ENCODE results near the gene ZFP42. TPM values are rescaled to one million over a fixed set of nuclear protein-coding genes. Genes with fewer than 3 reads are reported as not detected.

The ZFP42 gene
- total RNA-seq, 4 donors from 2014 or later = not detected

GRCh38 chr4:188032170-188032569 lies 36.6 kb downstream of the ZFP42 start:
- in situ Hi-C loops (cut with MboI; ENCODE audit: low sequenced_read_pairs in 4 of 4) (no loop called here), intact Hi-C loops (cut with DNase I; ENCODE audit: low total_unique reads) (no loop called here)
- Histone ChIP-seq H3K27me3 (no peaks in the 10 kb centered on the region), H3K27ac (no peak overlapping the region), H3K4me3 (no peak overlapping the region), H3K9me3 (no peaks in the 10 kb centered on the region), H3K36me3 (no peaks in the 10 kb centered on the region), H3K4me1 (no peaks in the 10 kb centered on the region)
- DNase-seq (no peak), ATAC-seq (no peak)
- TF ChIP-seq CTCF (IDR thresholded peaks at IDR 0.05 in 4 of 5, conservative IDR thresholded peaks at IDR 0.05 in 1 of 5) = no peak

GRCh38 chr4:188032583-188032982 lies 37.0 kb downstream of the ZFP42 start:
- H3K4me1 ChIP-seq = no peaks in the 10 kb centered on the region
- intact Hi-C loops (cut with DNase I; ENCODE audit: low total_unique reads) (no loop called here), in situ Hi-C loops (cut with MboI; ENCODE audit: low sequenced_read_pairs in 4 of 4) (no loop called here)
- no peaks in the 10 kb centered on the region for H3K36me3 ChIP-seq
- no peak for ATAC-seq
- H3K4me3 ChIP-seq = no peak overlapping the region
- H3K27ac ChIP-seq = no peak overlapping the region
- TF ChIP-seq CTCF (IDR thresholded peaks at IDR 0.05 in 4 of 5, conservative IDR thresholded peaks at IDR 0.05 in 1 of 5) (no peak), POLR2A (IDR thresholded peaks at IDR 0.05) (no peak)
- DNase-seq = no peak
- no peaks in the 10 kb centered on the region for H3K9me3 ChIP-seq
- H3K27me3 ChIP-seq = no peaks in the 10 kb centered on the region

- Histone ChIP-seq H3K9me3 (no peaks in the 10 kb centered on the region), H3K4me3 (no peak overlapping the region), H3K36me3 (no peaks in the 10 kb centered on the region), H3K27me3 (no peaks in the 10 kb centered on the region), H3K27ac (no peak overlapping the region), H3K4me1 (no peaks in the 10 kb centered on the region)
- DNase-seq = no peak
- in situ Hi-C loops (cut with MboI; ENCODE audit: low sequenced_read_pairs in 4 of 4) (no loop called here), intact Hi-C loops (cut with DNase I; ENCODE audit: low total_unique reads) (no loop called here)
- no peak for TF ChIP-seq POLR2A (IDR thresholded peaks at IDR 0.05)
- TF ChIP-seq CTCF (IDR thresholded peaks at IDR 0.05 in 4 of 5, conservative IDR thresholded peaks at IDR 0.05 in 1 of 5) = no peak
- no peak for ATAC-seq
Observed at GRCh38 chr4:188037003-188037713, 41.6 kb downstream of the ZFP42 start.

GRCh38 chr4:188041721-188042120 lies 46.1 kb downstream of the ZFP42 start:
- Histone ChIP-seq H3K27me3 (no peaks in the 10 kb centered on the region), H3K27ac (no peak overlapping the region), H3K9me3 (no peaks in the 10 kb centered on the region), H3K4me3 (no peak overlapping the region), H3K4me1 (no peaks in the 10 kb centered on the region), H3K36me3 (no peaks in the 10 kb centered on the region)
- TF ChIP-seq POLR2A (IDR thresholded peaks at IDR 0.05) (no peak), CTCF (IDR thresholded peaks at IDR 0.05 in 4 of 5, conservative IDR thresholded peaks at IDR 0.05 in 1 of 5) (no peak)
- no peak for DNase-seq
- in situ Hi-C loops (cut with MboI; ENCODE audit: low sequenced_read_pairs in 4 of 4) (no loop called here), intact Hi-C loops (cut with DNase I; ENCODE audit: low total_unique reads) (no loop called here)
- no peak for ATAC-seq

- Histone ChIP-seq H3K36me3 (no peaks in the 10 kb centered on the region), H3K9me3 (no peaks in the 10 kb centered on the region), H3K4me1 (no peaks in the 10 kb centered on the region), H3K4me3 (no peak overlapping the region), H3K27me3 (no peaks in the 10 kb centered on the region), H3K27ac (no peak overlapping the region)
- DNase-seq (no peak), ATAC-seq (no peak)
- intact Hi-C loops (cut with DNase I; ENCODE audit: low total_unique reads) = no loop called here
- TF ChIP-seq POLR2A (IDR thresholded peaks at IDR 0.05) (no peak), CTCF (IDR thresholded peaks at IDR 0.05 in 4 of 5, conservative IDR thresholded peaks at IDR 0.05 in 1 of 5) (no peak)
- in situ Hi-C loops (cut with MboI; ENCODE audit: low sequenced_read_pairs in 4 of 4) = no loop called here
Observed at GRCh38 chr4:188042191-188042590, 46.6 kb downstream of the ZFP42 start.
